ENCODE results near the gene WDR62. TPM values are rescaled to one million over a fixed set of nuclear protein-coding genes. Genes with fewer than 3 reads are reported as not detected.

The WDR62 gene
- polyA plus RNA-seq, 1 donor from 2014 or later = 0.35 TPM

GRCh38 chr19:36153126-36153525 is 98.4 kb downstream of the WDR62 start:
- H3K9me3 ChIP-seq (ENCODE audit: low read length) = no peaks in the 10 kb centered on the region
- no peaks in the 10 kb centered on the region for H3F3A ChIP-seq (ENCODE audit: insufficient read depth, low read length, poor library complexity, severe bottlenecking)
- no peaks in the 10 kb centered on the region for H3K36me3 ChIP-seq (ENCODE audit: insufficient read depth, low read length)
- H3K9me2 ChIP-seq (ENCODE audit: insufficient read depth, low read length) = no peaks in the 10 kb centered on the region
- H4K20me1 ChIP-seq (ENCODE audit: insufficient read depth) = no peaks in the 10 kb centered on the region
- TF ChIP-seq EP300 (conservative IDR thresholded peaks at IDR 0.05; ENCODE audit: poor library complexity, severe bottlenecking) (no peak), TAF1 (IDR thresholded peaks at IDR 0.05; ENCODE audit: low read depth) (no peak), EZH2 (IDR thresholded peaks at IDR 0.05; ENCODE audit: borderline replicate concordance, insufficient read depth, low read length, poor library complexity, severe bottlenecking) (no peak), SMC3 (conservative IDR thresholded peaks at IDR 0.05; ENCODE audit: poor library complexity) (no peak), RAD21 (conservative IDR thresholded peaks at IDR 0.05) (no peak), CTCF (IDR thresholded peaks at IDR 0.05; ENCODE audit: poor library complexity, severe bottlenecking) (no peak), REST (IDR thresholded peaks at IDR 0.05; ENCODE audit: borderline replicate concordance) (no peak), MXI1 (conservative IDR thresholded peaks at IDR 0.05; ENCODE audit: poor library complexity, severe bottlenecking) (no peak), POLR2AphosphoS5 (IDR thresholded peaks at IDR 0.05) (no peak)
- no peak overlapping the region for H3K4me3 ChIP-seq (ENCODE audit: low read length)
- H3K4me2 ChIP-seq (ENCODE audit: low read length) = no peak overlapping the region
- no peak overlapping the region for H3K9ac ChIP-seq (ENCODE audit: low read length)
- no peak overlapping the region for H3K27ac ChIP-seq (ENCODE audit: low read length)
- H2AFZ ChIP-seq (ENCODE audit: low read depth, low read length) = no peak overlapping the region
- no peaks in the 10 kb centered on the region for H3K27me3 ChIP-seq (ENCODE audit: insufficient read depth, low read depth, low read length)
- no peaks in the 10 kb centered on the region for H3K79me2 ChIP-seq (replicated peaks; ENCODE audit: insufficient read depth, low read length)

Other genes starting within 250 kb of the WDR62 start
- gene PRODH2, start 242.1 kb upstream of the WDR62 start, polyA plus RNA-seq = not detected in 2 replicates
- gene NPHS1, start 202.4 kb upstream of the WDR62 start, polyA plus RNA-seq = 0.05 and 2.8 TPM in 2 replicates
- gene KIRREL2, start 198.0 kb upstream of the WDR62 start, polyA plus RNA-seq = 0.79 and 2.1 TPM in 2 replicates
- gene APLP1, start 186.3 kb upstream of the WDR62 start, polyA plus RNA-seq = 390 and 407 TPM in 2 replicates
- gene NFKBID, start 154.4 kb upstream of the WDR62 start, polyA plus RNA-seq = 6.2 and 6.8 TPM in 2 replicates
- gene HCST, start 152.4 kb upstream of the WDR62 start, polyA plus RNA-seq = not detected in 2 replicates
- not detected in 2 replicates for gene TYROBP, start 146.6 kb upstream of the WDR62 start, polyA plus RNA-seq
- 10.1 and 11.1 TPM in 2 replicates for gene LRFN3, start 118.5 kb upstream of the WDR62 start, polyA plus RNA-seq
- gene SDHAF1, start 59.7 kb upstream of the WDR62 start, polyA plus RNA-seq = 65.3 and 71.6 TPM in 2 replicates
- gene SYNE4, start 46.1 kb upstream of the WDR62 start, polyA plus RNA-seq = 0.16 and 0.19 TPM in 2 replicates
- gene ALKBH6, start 40.7 kb upstream of the WDR62 start, polyA plus RNA-seq = 45.6 and 63.2 TPM in 2 replicates
- gene CLIP3, start 22.0 kb upstream of the WDR62 start, polyA plus RNA-seq = 5.6 and 7.8 TPM in 2 replicates
- 3.8 and 5.5 TPM in 2 replicates for gene THAP8, start 612 bp upstream of the WDR62 start, polyA plus RNA-seq
- not detected in 2 replicates for gene OVOL3, start 56.2 kb downstream of the WDR62 start, polyA plus RNA-seq
- 159 and 169 TPM in 2 replicates for gene POLR2I, start 60.0 kb downstream of the WDR62 start, polyA plus RNA-seq
- gene TBCB, start 60.6 kb downstream of the WDR62 start, polyA plus RNA-seq = 640 and 643 TPM in 2 replicates
- 67.3 and 87.8 TPM in 2 replicates for gene CAPNS1, start 85.2 kb downstream of the WDR62 start, polyA plus RNA-seq
- not detected in 2 replicates for gene COX7A1, start 97.5 kb downstream of the WDR62 start, polyA plus RNA-seq
- 9.4 and 9.7 TPM in 2 replicates for gene ZNF565, start 159.8 kb downstream of the WDR62 start, polyA plus RNA-seq
- gene ZNF146, start 160.2 kb downstream of the WDR62 start, polyA plus RNA-seq = 162 and 215 TPM in 2 replicates

Measured in neural cell (in vitro differentiated cells).